HK-2 (cell line): Measurements from ENCODE around the gene PNCK.
A peak's percentile ranks its signal among the peaks of the same experiment; 100 is the strongest.
"Not testable (repeated sequence)": the region's sequence is repeated elsewhere in the genome, so short reads cannot be mapped to it uniquely, and the experiment has no call there.

Experiments used
- DNase-seq: peaks from one replicate; pipeline ENCODE4 v3.0.0-alpha.2; 2018; ENCODE audit not compliant: unreplicated experiment

Gene PNCK

GRCh38 chrX:153699210-153699783, 25.7 kb upstream of the PNCK start:
- DNase-seq: not testable (repeated sequence)

GRCh38 chrX:153697924-153698865, 24.6 kb upstream of the PNCK start:
- DNase-seq: no peak

GRCh38 chrX:153696986-153697722, 23.5 kb upstream of the PNCK start:
- not testable (repeated sequence) for DNase-seq

- DNase-seq: not testable (repeated sequence)
These were observed 22.9 kb upstream of the PNCK start for GRCh38 chrX:153696538-153696937.

- DNase-seq: no peak
These were observed 22.5 kb upstream of the PNCK start for GRCh38 chrX:153696100-153696499.

- DNase-seq: no peak
These were observed 21.2 kb upstream of the PNCK start for GRCh38 chrX:153694687-153695270.

- DNase-seq: not testable (repeated sequence)
These were observed 20.6 kb upstream of the PNCK start for GRCh38 chrX:153694256-153694655.

- DNase-seq: no peak
These were observed 19.8 kb upstream of the PNCK start for GRCh38 chrX:153693216-153694086.

GRCh38 chrX:153692611-153693156, 19.1 kb upstream of the PNCK start:
- no peak for DNase-seq

GRCh38 chrX:153692003-153692402, 18.4 kb upstream of the PNCK start:
- DNase-seq: no peak

GRCh38 chrX:153691032-153691827, 17.6 kb upstream of the PNCK start:
- not testable (repeated sequence) for DNase-seq

GRCh38 chrX:153690466-153690865, 16.9 kb upstream of the PNCK start:
- DNase-seq: no peak

GRCh38 chrX:153689654-153690465, 16.2 kb upstream of the PNCK start:
- peak; percentile 60 for DNase-seq

GRCh38 chrX:153688911-153689590, 15.4 kb upstream of the PNCK start:
- DNase-seq: peak; percentile 67

- DNase-seq: no peak
These were observed 14.9 kb upstream of the PNCK start for GRCh38 chrX:153688506-153688905.

- DNase-seq: no peak
These were observed 14.5 kb upstream of the PNCK start for GRCh38 chrX:153688071-153688470.

- peak; percentile 80 for DNase-seq
These were observed 13.8 kb upstream of the PNCK start, which contains the start of gene SLC6A8 for GRCh38 chrX:153687121-153688039. Gene SLC6A8 (plus strand): TSS chrX:153687926. CDS start chrX:153688575, 649 bp downstream.
